DOHH2 (cell line): ENCODE data around the gene CDH24.

Source experiments
- H3F3A ChIP-seq: fragments of 200-600 bp; sonication (generic), shearing (Covaris generic); 2 replicates; pipeline ENCODE4 v1.6.0; 2016; ENCODE audit warnings: antibody characterized with exemption, mild to moderate bottlenecking; ENCODE audit not compliant: control insufficient read depth, insufficient read depth
- H3K27ac ChIP-seq: fragments of 200-600 bp; sonication (generic); 2 replicates; pipeline ENCODE4 v1.5.1; 2014; ENCODE audit warnings: low read depth, mild to moderate bottlenecking, low read length, moderate library complexity
- H3K27me3 ChIP-seq: fragments of 200-600 bp; sonication (generic); 2 replicates; pipeline ENCODE4 v1.6.1; 2014; ENCODE audit warnings: mild to moderate bottlenecking, low read length, mixed read lengths; ENCODE audit not compliant: control insufficient read depth
- H3K36me3 ChIP-seq: fragments of 200-600 bp; sonication (generic); 2 replicates; pipeline ENCODE4 v1.6.1; 2014; ENCODE audit warnings: mild to moderate bottlenecking, low read length, moderate library complexity, mixed read lengths; ENCODE audit not compliant: control insufficient read depth
- H3K4me1 ChIP-seq: fragments of 200-600 bp; sonication (generic); 2 replicates; pipeline ENCODE4 v1.6.1; 2014; ENCODE audit warnings: mild to moderate bottlenecking, low read length, mixed read lengths; ENCODE audit not compliant: control insufficient read depth
- H3K4me2 ChIP-seq: fragments of 200-600 bp; sonication (generic); 2 replicates; pipeline ENCODE4 v1.6.0; 2014; ENCODE audit warnings: mild to moderate bottlenecking, low read length, moderate library complexity
- H3K4me3 ChIP-seq: fragments of 200-600 bp; sonication (generic); 2 replicates; pipeline ENCODE4 v1.5.1; 2014; ENCODE audit warnings: mild to moderate bottlenecking, low read length, mixed read lengths
- H3K79me2 ChIP-seq: fragments of 200-600 bp; sonication (generic); 2 replicates; pipeline ENCODE4 v1.6.1; 2014; ENCODE audit warnings: mild to moderate bottlenecking, low read length, mixed read lengths; ENCODE audit not compliant: control insufficient read depth
- H3K9me2 ChIP-seq: fragments of 200-600 bp; sonication (generic); replicated peaks from 2 replicates; pipeline ENCODE4 v1.6.1; 2014; ENCODE audit warnings: mild to moderate bottlenecking, low read length, mixed read lengths; ENCODE audit not compliant: control insufficient read depth
- H3K9me3 ChIP-seq: fragments of 200-600 bp; sonication (generic); 2 replicates; pipeline ENCODE4 v1.6.1; 2014; ENCODE audit warnings: antibody characterized with exemption, low read length, mixed read lengths; ENCODE audit not compliant: control insufficient read depth, insufficient read depth
- H4K20me1 ChIP-seq: fragments of 200-600 bp; sonication (generic); 2 replicates; pipeline ENCODE4 v1.6.0; 2014; ENCODE audit warnings: low read depth, mild to moderate bottlenecking, antibody characterized with exemption, low read length, moderate library complexity; ENCODE audit not compliant: control insufficient read depth, insufficient read depth
- EZH2phosphoT487 ChIP-seq: fragments of 200-600 bp; sonication (generic); IDR thresholded peaks from 2 replicates; pipeline ENCODE4 v1.6.1; 2017; ENCODE audit warnings: borderline replicate concordance, mild to moderate bottlenecking, antibody characterized with exemption, low read length, moderate library complexity, mixed read lengths
- TF ChIP-seq, protein P1 (sequence below): fragments of 200-600 bp; sonication (generic); IDR thresholded peaks from one replicate; pipeline ENCODE4 v1.5.1; 2014; ENCODE audit warnings: antibody characterized with exemption, mild to moderate bottlenecking, low read depth, low read length; ENCODE audit not compliant: poor library complexity, severe bottlenecking

CDH24 gene

DNA sequence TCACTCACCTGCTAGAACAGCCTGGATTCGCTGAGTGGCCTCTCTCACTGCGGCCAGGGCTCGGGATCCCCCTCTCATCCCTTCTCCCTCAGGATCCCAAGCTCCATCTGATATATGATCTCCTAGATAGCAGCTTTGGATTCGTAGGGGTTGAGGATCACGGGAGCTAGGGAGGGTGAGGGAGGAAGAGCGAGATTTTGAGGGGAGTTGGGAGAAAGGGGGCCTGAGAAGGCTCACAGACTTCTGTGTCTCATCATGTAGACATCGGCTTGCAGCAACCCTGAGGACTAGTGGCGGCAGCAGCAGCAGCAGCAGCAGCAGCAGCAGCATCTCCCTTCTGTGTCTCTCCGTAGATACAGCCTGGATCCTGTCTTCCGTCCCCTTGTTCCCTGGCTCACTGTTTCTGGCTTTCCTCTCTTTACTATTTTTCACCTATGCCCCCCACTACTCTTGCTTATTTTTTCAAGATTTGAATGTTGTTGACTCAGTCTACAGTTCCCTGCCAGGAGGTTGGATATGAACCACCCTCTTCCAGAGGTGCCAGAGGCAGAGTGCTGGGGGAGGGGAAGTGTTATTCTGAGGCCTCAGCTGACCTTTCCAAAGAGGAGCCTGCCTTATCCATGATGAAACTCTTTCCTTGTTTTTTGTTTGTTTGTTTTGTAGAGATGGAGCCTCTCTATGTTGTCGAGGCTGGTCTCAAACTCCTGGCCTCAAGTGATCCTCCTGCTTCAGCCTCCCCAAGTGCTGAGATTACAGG lies 47.4 kb upstream of the CDH24 start, which contains the start of gene CIROP:
Gene CIROP, minus strand, starts transcription at position 399 of the 757 bp plus-strand sequence. Its CDS starts 69 bp downstream, at position 330.
- no peaks in the 10 kb centered on the region for H3K9me3 ChIP-seq
- no peaks in the 10 kb centered on the region for H4K20me1 ChIP-seq
- H3F3A ChIP-seq, result no peaks in the 10 kb centered on the region
- H3K27me3 ChIP-seq, result no peaks in the 10 kb centered on the region; the same call in 1 of the 2 replicates
- no peaks in the 10 kb centered on the region for H3K36me3 ChIP-seq
- no peaks in the 10 kb centered on the region for H3K9me2 ChIP-seq
- no peak for TF ChIP-seq EZH2phosphoT487
- TF ChIP-seq, protein P1, sequence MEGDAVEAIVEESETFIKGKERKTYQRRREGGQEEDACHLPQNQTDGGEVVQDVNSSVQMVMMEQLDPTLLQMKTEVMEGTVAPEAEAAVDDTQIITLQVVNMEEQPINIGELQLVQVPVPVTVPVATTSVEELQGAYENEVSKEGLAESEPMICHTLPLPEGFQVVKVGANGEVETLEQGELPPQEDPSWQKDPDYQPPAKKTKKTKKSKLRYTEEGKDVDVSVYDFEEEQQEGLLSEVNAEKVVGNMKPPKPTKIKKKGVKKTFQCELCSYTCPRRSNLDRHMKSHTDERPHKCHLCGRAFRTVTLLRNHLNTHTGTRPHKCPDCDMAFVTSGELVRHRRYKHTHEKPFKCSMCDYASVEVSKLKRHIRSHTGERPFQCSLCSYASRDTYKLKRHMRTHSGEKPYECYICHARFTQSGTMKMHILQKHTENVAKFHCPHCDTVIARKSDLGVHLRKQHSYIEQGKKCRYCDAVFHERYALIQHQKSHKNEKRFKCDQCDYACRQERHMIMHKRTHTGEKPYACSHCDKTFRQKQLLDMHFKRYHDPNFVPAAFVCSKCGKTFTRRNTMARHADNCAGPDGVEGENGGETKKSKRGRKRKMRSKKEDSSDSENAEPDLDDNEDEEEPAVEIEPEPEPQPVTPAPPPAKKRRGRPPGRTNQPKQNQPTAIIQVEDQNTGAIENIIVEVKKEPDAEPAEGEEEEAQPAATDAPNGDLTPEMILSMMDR, result no peak
- H3K27ac ChIP-seq, result no peak within 1 kb of the TSS
- no peak within 1 kb of the TSS for H3K4me3 ChIP-seq
- no peak within 1 kb of the TSS for H3K4me2 ChIP-seq
- peaks cover 12% of the 10 kb centered on the region for H3K4me1 ChIP-seq
- no peaks in the 10 kb centered on the region for H3K79me2 ChIP-seq

DNA sequence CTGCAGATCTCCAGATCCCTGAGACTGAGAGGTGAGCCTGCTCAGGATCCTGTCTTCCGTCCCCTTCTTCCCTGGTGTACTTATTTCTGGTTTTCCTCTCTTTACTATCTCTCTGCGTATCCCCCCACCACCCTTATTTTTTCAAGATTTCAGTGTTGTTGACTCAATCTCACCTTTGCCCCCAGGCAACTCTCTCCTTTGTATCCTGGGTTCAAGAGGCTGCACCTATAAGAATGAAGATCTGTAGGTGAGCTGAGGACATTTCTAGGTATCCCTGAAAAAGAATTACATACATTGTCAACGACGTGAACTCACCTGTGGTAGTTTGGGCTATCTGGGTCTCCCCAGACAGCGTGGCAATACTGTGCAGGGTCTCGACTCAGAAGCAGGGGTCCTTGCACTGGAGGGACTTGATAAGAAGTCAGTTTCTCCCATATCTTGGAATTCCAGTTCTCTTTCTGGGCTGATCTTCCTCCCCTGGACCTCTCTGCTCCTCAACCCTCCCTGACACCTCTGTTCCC lies 46.8 kb upstream of the CDH24 start:
- Histone ChIP-seq H3K4me2 (no peak overlapping the region), H3K9me2 (no peaks in the 10 kb centered on the region), H3K36me3 (no peaks in the 10 kb centered on the region), H4K20me1 (no peaks in the 10 kb centered on the region), H3K27me3 (no peaks in the 10 kb centered on the region; the same call in 1 of the 2 replicates), H3K79me2 (no peaks in the 10 kb centered on the region), H3F3A (no peaks in the 10 kb centered on the region), H3K4me1 (peaks cover 12% of the 10 kb centered on the region), H3K4me3 (no peak overlapping the region), H3K27ac (no peak overlapping the region), H3K9me3 (no peaks in the 10 kb centered on the region)
- TF ChIP-seq EZH2phosphoT487, result no peak
- TF ChIP-seq, protein P1, result no peak

DNA sequence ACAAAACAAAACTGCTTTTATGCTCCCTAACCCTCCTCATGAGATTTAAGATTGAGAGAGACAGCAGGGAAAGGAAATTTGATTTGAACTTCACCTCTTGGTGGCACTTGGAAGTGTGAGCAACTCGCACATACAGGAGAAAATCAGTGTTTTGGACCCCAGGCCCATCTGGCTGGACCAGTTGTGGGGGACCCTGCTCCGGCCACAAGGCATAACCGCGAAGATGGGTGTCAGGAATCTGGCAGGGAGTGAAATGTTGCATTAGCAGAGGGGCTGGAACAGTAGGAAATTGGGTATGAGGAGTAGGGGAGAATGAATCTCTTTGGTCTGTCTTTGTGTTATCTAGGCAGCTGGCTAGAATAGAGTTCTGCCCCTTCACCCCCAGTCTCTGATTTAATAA lies 46.3 kb upstream of the CDH24 start:
- H3K36me3 ChIP-seq, result peaks cover 3% of the 10 kb centered on the region; the same call in 1 of the 2 replicates
- H4K20me1 ChIP-seq, result no peaks in the 10 kb centered on the region
- H3K4me2 ChIP-seq, result no peak overlapping the region
- no peaks in the 10 kb centered on the region for H3K79me2 ChIP-seq
- H3K4me3 ChIP-seq, result no peak overlapping the region
- TF ChIP-seq, protein P1, result no peak
- no peak for TF ChIP-seq EZH2phosphoT487
- H3F3A ChIP-seq, result no peaks in the 10 kb centered on the region
- no peaks in the 10 kb centered on the region for H3K9me2 ChIP-seq
- H3K27me3 ChIP-seq, result no peaks in the 10 kb centered on the region; the same call in 1 of the 2 replicates
- peaks cover 12% of the 10 kb centered on the region for H3K4me1 ChIP-seq
- no peak overlapping the region for H3K27ac ChIP-seq
- H3K9me3 ChIP-seq, result no peaks in the 10 kb centered on the region
